ENCODE results near the gene DHRS4. TPM values are rescaled to one million over a fixed set of nuclear protein-coding genes. Genes with fewer than 3 reads are reported as not detected.

DHRS4 gene
- total and polyA plus RNA-seq, 9 of the 15 experiments (the other 6 are each of a cell fraction or from before 2014, with no cell fraction given), result 0.51 to 35.9 (median 10.1) TPM

DNA sequence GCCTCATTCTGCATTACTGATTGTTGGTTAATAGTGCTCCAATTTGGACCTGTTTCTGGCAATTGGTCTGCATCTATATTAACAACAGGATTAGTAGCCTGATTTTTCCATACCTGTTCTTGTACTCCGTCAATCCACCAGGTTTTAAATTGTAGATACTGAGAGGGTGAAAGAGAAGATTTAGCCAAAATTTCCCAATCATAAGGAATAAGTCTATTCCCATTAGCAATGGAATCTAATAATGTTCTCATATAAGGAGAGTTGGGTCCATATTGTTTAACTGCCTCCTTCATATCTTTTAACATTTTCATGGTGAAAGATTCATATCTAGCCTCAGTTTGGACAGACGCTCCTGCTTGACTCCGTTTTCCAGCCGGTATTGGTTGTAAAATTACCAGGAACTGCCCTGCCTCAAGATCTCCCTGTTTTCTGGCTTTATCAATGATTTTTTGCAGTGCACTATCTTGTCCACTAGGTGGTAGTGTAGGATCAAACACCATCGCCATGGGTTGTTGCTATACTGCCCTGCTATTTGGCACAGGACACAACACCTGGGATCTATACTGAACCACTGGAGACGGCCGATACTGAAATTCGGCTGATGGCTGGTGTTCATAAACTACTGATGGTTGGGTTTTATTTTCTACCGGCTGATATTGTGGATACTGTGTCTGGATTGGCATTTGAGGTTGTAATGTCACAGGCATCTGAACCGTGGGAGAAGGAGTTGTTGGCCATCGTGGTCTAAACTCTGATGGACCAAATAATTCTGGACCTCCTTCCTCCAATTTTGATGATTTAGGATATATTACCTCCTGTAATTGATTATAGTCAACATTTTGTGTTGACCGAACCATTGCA lies 60.3 kb downstream of the DHRS4 start (continued):
- TF ChIP-seq, protein P1, sequence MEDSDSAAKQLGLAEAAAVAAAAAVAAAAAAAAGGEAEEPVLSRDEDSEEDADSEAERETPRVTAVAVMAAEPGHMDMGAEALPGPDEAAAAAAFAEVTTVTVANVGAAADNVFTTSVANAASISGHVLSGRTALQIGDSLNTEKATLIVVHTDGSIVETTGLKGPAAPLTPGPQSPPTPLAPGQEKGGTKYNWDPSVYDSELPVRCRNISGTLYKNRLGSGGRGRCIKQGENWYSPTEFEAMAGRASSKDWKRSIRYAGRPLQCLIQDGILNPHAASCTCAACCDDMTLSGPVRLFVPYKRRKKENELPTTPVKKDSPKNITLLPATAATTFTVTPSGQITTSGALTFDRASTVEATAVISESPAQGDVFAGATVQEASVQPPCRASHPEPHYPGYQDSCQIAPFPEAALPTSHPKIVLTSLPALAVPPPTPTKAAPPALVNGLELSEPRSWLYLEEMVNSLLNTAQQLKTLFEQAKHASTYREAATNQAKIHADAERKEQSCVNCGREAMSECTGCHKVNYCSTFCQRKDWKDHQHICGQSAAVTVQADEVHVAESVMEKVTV (CRISPR knock-in tag; IDR thresholded peaks at IDR 0.05), result peak; percentile 61
- peak; percentile 82 to 84 for TF ChIP-seq RAD21 (CRISPR knock-in tag; conservative IDR thresholded peaks at IDR 0.05 in 1 of 2, IDR thresholded peaks at IDR 0.05 in 1 of 2)
- TF ChIP-seq POLR3A (IDR thresholded peaks at IDR 0.05; ENCODE audit: borderline replicate concordance, extremely low read depth, insufficient read depth, insufficient read length), result no peak
- no peak for TF ChIP-seq PTTG1 (tag; IDR thresholded peaks at IDR 0.05; ENCODE audit: low read depth)
- TF ChIP-seq BCL6 (CRISPR knock-in tag; IDR thresholded peaks at IDR 0.05), result no peak
- peak; percentile 53; the same call in 1 of the 2 replicates for TF ChIP-seq SMC3 (conservative IDR thresholded peaks at IDR 0.05; ENCODE audit: insufficient read depth, low read depth, low read length)
- TF ChIP-seq ARID2 (IDR thresholded peaks at IDR 0.05), result peak; percentile 69; the same call in 1 of the 2 replicates
- TF ChIP-seq, protein P2, sequence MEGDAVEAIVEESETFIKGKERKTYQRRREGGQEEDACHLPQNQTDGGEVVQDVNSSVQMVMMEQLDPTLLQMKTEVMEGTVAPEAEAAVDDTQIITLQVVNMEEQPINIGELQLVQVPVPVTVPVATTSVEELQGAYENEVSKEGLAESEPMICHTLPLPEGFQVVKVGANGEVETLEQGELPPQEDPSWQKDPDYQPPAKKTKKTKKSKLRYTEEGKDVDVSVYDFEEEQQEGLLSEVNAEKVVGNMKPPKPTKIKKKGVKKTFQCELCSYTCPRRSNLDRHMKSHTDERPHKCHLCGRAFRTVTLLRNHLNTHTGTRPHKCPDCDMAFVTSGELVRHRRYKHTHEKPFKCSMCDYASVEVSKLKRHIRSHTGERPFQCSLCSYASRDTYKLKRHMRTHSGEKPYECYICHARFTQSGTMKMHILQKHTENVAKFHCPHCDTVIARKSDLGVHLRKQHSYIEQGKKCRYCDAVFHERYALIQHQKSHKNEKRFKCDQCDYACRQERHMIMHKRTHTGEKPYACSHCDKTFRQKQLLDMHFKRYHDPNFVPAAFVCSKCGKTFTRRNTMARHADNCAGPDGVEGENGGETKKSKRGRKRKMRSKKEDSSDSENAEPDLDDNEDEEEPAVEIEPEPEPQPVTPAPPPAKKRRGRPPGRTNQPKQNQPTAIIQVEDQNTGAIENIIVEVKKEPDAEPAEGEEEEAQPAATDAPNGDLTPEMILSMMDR (IDR thresholded peaks at IDR 0.05 in 2 of 3, conservative IDR thresholded peaks at IDR 0.05 in 1 of 3; ENCODE audit: insufficient read depth in 2 of 3, low read depth in 1 of 3, low read length in 3 of 3), result peak; percentile 65 to 83 (median 66)
- no peak for TF ChIP-seq ETS2 (tag; IDR thresholded peaks at IDR 0.05; ENCODE audit: borderline replicate concordance, poor library complexity, severe bottlenecking)
- no peak for TF ChIP-seq ZKSCAN3 (CRISPR knock-in tag; IDR thresholded peaks at IDR 0.05)
- TF ChIP-seq, protein P3, sequence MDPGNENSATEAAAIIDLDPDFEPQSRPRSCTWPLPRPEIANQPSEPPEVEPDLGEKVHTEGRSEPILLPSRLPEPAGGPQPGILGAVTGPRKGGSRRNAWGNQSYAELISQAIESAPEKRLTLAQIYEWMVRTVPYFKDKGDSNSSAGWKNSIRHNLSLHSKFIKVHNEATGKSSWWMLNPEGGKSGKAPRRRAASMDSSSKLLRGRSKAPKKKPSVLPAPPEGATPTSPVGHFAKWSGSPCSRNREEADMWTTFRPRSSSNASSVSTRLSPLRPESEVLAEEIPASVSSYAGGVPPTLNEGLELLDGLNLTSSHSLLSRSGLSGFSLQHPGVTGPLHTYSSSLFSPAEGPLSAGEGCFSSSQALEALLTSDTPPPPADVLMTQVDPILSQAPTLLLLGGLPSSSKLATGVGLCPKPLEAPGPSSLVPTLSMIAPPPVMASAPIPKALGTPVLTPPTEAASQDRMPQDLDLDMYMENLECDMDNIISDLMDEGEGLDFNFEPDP (CRISPR knock-in tag; IDR thresholded peaks at IDR 0.05), result no peak
- no peak for TF ChIP-seq CTBP1 (IDR thresholded peaks at IDR 0.05; ENCODE audit: borderline replicate concordance)
- no peak for TF ChIP-seq SNIP1 (IDR thresholded peaks at IDR 0.05; ENCODE audit: low read depth)
- TF ChIP-seq PRMT5 (CRISPR knock-in tag; IDR thresholded peaks at IDR 0.05), result no peak
- no peak for TF ChIP-seq TCFL5 (CRISPR knock-in tag; conservative IDR thresholded peaks at IDR 0.05)
- TF ChIP-seq SOX6 (IDR thresholded peaks at IDR 0.05), result 0 out of 2 replicates have a peak, but pooled peaks have one; percentile 11
- TF ChIP-seq CC2D1A (IDR thresholded peaks at IDR 0.05), result peak; percentile 55; the same call in 1 of the 2 replicates
- 0 out of 2 replicates have a peak, but pooled peaks have one; percentile 14 for TF ChIP-seq NFIC (IDR thresholded peaks at IDR 0.05)
- no peak for TF ChIP-seq ZNF668 (CRISPR knock-in tag; IDR thresholded peaks at IDR 0.05)
- TF ChIP-seq DDX20 (tag; IDR thresholded peaks at IDR 0.05; ENCODE audit: low read depth), result no peak
- TF ChIP-seq, protein P4, sequence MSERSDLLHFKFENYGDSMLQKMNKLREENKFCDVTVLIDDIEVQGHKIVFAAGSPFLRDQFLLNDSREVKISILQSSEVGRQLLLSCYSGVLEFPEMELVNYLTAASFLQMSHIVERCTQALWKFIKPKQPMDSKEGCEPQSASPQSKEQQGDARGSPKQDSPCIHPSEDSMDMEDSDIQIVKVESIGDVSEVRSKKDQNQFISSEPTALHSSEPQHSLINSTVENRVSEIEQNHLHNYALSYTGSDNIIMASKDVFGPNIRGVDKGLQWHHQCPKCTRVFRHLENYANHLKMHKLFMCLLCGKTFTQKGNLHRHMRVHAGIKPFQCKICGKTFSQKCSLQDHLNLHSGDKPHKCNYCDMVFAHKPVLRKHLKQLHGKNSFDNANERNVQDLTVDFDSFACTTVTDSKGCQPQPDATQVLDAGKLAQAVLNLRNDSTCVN (CRISPR knock-in tag; IDR thresholded peaks at IDR 0.05), result no peak
